ENCODE measurements around the gene KBTBD13.
"Not testable (repeated sequence)": the region's sequence is repeated elsewhere in the genome, so short reads cannot be mapped to it uniquely, and the experiment has no call there.

Gene KBTBD13

DNA sequence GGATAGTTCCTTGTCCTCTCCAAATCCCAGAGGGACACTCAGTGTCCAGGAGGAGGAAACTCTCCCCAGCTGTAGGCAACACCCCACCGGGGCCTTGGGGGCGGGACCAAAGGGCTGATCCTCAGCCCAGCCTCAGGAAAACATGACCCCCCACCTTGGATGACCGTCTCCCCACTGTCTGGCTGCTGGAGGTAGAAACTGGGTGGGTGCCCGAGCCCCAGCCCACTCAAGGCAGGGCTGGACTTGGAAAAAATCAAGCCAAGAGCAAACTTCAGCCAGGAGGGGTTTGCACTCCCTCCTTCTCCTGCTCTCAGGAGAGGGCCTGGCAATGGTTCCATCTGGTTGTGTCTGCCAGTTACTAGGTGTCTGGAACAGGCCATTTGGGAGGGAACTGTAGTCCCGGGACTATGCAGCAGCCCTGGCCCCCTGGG is 5.2 kb upstream of the KBTBD13 start:
- DNase-seq, result no peak

DNA sequence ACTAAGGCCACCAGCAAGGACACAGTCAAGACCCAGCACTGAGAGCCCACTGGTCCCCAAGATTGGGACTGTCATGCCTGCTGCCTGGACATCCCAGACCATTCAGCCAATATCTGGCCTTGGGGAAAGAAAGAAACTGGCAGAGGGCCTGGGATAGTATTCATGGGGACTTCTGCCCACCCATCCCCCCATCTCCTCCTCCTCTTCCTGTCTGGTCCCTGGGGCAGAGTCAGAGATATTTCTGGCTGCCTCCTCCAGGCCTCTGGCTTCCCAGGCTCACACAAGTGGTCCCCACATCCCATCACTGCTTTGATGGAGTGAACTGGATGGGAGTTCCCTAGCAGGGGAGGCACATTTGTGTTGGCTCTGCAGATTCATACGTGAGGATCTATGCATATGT is 4.5 kb upstream of the KBTBD13 start:
- no peak for DNase-seq

DNA sequence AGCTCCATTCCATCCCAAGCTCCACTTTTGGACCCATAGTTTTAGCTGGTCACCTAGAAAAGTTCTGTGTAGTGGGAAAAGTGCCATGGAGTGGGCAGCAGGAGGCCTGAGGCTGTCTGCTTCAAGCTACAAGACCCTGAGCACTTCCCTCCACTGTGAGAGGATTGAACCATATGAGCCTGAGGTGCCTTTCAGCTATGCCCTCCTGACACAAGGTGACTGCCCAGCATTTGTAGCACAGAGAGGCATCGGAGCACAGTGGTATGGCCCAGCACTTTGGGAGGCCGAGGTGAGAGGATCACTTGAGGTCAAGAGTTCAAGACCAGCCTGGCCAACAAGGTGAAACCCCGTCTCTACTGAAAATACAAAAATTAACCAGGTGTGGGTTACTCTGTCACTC is 3.9 kb upstream of the KBTBD13 start:
- no peak for DNase-seq

DNA sequence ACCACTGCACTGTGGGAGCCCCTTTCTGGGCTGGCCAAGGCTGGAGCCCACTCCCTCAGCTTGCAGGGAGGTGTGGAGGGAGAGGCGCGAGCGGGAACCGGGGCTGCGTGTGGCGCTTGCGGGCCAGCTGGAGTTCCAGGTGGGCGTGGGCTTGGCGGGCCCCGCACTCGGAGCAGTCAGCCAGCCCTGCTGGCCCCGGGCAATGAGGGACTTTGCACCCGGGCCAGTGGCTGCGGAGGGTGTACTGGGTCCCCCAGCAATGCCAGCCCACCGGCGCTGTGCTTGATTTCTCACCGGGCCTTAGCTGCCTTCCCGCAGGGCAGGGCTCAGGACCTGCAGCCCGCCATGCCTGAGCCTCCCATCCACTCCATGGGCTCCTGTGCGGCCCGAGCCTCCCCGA is 1.6 kb upstream of the KBTBD13 start:
- not testable (repeated sequence) for DNase-seq

DNA sequence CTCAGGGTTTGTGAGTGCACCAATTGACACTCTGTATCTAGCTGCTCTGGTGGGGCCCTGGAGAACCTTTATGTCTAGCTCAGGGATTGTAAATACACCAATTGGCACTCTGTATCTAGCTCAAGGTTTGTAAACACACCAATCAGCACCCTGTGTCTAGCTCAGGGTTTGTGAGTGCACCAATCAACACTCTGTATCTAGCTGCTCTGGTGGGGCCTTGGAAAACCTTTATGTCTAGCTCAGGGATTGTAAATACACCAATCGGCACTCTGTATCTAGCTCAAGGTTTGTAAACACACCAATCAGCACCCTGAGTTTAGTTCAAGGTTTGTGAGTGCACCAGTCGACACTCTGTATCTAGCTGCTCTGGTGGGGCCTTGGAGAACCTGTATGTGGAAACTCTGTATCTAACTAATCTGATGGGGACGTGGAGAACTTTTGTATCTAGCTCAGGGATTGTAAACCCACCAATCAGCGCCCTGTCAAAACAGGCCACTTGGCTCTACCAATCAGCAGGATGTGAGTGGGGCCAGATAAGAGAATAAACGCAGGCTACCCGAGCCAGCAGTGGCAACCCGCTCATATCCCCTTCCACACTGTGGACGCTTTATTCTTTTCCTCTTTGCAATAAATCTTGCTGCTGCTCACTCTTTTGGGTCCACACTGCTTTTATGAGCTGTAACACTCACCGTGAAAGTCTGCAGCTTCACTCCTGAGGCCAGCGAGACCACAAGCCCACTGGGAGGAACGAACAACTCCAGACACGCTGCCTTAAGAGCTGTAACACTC is 745 bp upstream of the KBTBD13 start:
- DNase-seq, result not testable (repeated sequence)

DNA sequence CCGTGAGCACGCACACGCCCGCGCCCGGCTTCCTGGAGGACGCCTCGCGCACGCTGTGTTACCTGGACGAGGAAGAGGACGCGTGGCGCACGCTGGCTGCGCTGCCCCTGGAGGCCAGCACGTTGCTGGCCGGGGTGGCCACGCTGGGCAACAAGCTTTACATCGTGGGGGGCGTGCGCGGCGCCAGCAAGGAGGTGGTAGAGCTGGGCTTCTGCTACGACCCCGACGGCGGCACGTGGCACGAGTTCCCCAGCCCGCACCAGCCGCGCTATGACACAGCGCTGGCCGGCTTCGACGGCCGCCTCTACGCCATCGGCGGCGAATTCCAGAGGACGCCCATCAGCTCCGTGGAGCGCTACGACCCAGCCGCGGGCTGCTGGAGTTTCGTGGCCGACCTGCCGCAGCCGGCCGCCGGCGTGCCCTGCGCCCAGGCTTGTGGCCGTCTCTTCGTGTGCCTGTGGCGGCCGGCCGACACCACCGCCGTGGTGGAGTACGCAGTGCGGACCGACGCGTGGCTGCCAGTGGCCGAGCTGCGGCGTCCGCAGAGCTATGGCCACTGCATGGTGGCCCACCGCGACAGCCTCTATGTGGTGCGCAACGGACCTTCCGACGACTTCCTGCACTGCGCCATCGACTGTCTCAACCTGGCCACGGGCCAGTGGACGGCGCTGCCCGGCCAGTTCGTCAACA is 890 bp downstream of the KBTBD13 start:
- no peak for DNase-seq

DNA sequence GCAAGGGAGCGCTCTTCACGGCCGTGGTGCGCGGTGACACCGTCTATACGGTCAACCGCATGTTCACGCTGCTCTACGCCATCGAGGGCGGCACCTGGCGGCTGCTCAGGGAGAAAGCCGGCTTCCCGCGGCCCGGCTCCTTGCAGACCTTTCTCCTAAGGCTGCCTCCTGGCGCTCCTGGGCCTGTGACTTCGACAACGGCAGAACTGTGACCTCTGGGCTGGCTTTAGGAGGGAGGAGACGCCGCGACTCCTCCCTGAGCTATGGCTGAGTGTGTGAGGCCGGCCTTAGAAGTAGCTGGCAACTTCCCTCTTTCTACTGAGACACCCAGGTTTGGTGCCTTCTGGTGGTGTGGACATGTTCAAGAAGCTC is 1.4 kb downstream of the KBTBD13 start:
- DNase-seq, result peak in 1 of 2 donors; percentile 18

DNA sequence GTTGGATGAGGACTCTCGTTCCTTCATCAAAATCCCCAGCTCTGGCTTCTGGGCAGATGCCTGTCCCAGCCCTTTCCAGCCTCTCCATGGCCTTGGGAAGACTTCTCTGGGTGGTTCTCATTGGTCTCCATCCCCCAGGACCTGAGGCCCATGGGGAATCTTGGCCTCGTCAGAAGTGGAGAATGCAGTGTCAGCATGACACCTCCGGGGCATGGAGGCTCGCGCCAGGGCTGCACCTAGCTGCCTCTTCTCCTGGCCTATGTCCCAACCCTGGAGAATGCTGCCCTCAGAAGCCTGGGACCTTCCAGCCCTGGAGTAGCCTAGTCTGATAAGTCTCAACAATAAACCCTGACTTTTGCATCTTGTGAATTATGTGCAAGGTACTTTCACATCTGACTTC is 3.0 kb downstream of the KBTBD13 start:
- DNase-seq, result no peak

DNA sequence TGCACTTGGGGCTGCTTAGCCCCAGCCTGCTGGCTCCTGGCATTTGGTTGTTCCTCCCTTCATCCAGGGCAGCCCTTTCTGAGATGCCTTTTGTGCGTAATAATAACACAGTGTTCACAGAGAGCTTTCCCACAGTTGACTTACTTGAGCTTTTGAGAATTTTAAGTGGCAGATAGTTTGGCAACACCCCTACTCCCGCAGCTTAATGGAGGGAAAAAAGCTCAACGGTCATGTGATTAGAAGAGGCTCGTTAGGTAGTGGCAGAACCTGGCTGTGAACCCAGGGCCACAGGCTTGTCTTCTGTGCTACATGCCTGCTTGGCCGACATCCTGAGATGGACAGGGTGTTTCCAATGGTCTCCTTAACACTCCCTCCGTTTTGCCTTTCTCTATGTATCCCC is 4.7 kb downstream of the KBTBD13 start:
- DNase-seq, result no peak

DNA sequence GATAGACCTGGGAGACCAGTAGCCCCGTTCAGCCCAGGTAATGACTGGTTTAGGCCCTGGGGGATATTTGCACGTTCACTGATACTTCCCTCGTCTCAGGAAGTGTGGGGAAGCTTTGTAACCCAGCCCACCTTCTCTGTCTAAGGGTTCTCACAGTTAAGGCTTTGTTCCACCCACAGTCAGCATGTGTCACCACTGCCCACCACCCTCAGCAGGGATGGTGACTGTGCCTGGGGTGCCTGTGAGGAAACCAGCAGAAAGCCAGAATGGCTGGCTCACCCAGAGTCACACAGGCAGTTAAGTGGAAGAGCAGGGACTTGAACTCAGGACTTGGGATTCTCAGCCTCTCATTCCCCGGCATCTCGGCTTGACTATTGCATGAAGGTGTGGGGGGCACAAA is 5.2 kb downstream of the KBTBD13 start:
- no peak for DNase-seq

DNA sequence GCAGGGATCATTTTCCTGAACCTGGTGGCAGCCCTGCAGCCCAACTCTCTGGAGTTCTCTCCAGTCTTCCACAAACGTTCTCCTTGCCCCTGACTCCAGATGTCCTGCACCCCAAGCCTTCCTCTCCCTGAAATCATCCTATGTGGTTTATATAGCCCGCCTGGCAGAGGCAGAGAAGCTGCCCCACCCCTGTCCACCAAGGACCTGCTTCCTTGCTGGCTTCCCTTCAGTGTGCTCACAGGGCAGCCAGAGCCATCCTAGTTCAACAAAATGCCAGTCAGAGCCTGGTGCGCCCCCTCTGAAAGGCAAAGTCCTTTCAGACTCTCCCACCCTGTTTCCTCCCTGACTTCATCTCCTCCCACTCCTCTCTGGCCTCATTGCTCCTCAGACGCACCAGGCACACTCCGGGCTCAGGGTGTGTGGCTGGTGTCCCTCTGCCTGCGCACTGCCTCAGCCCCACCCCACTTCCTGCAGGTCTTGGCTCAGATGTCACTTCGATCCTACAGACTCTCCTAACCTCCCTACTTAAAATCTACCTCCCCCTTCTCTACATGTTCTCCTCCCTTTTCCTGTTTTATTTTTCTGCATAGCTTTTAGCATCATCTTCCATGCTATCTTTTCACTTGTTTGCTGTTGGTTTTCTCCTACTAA is 5.9 kb downstream of the KBTBD13 start:
- DNase-seq, result peak in 1 of 2 donors; percentile 15

DNA sequence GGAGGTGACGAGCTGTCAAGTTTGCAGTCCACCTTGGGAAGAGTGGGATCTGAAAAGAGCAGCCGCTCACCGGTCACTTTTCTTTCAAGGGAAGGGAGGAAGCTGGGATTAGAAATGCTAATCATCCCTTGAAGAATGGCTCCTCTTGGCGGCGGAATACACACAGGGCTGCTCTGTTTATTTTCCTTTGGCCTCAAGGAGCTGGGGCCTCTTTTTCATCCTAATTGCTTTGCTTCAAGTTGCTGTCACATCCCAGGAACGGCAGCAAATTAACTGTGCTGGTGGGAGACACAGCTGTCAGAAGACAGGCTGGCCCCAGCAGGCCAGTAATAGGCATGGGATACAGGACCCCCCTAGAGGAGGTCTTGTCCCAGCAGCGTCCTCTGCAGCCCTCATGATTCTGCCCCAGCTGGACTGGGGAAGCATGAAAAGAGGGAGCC is 6.7 kb downstream of the KBTBD13 start:
- DNase-seq, result no peak

DNA sequence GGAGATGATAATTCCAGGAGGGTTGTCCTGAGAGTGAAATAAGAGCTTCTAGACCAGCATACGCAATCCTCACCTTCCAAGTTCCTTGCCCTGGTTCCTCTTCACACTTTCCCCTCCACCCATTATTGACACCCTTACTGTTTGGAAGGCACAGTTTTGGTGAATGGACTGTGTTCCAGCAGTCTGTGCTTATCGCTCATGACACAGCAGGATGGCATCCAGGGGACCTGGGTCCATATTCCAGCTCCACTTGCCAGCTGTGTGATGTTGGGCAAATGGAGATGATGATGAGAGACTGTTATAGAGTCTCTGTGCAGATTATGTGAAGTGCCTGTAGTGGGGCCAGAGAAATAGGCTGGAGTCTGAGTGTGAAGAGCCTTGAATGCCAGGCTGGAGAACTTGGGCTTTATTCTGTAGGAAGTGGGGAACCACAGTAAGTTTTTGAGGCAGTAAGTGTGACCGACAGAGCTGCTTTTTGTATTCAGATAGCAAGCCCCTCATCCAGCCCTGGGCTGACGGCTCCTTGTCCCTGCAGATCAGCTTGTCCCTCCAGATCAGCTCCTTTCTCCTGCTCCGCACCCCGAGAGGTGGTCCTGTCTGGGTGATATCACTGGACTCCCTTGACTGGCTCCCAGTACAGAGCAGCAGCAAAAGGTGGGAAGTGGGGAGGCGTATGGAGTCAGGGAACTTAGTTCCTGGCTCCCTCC is 8.1 kb downstream of the KBTBD13 start:
- no peak for DNase-seq

DNA sequence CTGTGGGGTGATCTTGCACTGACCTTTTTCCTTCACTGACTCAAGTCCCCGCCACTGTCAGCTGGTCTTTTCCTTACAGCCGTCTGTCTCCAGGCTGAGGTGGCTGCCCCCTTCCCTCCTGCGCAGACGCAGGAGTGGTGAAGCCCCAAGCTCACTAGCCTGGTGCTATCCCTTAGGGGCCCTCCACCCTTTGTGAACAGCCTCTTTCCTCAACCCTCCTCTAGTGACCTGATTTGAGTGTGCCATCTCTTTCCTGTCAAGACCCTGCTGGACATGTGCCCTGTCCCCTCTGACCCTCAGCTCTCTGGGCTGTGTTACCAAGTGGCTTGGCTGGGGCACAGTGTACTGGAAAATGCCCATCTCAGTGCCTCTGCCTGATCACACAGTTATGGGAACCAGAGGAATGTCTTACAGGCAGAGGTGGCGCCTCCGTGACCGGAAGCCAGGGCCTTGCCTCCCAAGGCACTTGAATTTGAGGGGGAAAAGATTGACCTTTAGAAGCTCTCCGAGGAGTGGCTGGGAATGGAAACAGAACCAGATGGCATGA is 8.7 kb downstream of the KBTBD13 start:
- DNase-seq, result no peak

DNA sequence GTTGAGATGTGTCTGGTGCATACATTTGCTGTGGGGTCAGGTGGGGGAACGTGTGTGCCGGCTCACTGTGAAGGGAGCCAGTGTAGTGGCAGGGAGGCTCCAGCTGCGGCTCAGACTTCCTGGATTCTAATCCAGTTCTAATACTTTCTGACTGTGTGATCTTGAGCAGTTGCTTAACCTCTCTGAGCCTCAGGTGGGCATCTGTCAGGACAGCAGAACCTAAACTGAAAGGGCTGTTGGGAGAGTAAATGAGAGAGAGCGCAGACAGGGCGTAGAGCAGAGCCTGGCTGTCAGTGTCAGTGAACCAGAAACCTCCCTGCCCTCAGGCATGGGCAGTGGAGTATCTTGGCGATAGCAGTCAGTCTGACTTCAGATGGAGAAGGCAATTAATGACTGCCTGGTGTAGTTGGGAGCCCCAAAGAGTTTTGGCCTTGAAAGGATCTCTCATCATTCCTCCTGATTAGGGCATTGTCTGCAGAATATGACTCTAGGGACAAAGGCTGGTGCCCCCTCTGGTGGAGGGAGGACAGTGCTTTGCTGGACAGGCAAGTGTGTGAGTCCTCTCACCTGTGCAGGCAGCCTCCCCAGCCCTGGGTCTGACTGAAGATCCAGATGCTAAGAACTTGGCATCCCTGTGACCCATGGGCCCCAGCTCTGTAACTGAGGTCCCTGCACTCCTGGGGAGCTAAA is 9.6 kb downstream of the KBTBD13 start:
- DNase-seq, result no peak

DNA sequence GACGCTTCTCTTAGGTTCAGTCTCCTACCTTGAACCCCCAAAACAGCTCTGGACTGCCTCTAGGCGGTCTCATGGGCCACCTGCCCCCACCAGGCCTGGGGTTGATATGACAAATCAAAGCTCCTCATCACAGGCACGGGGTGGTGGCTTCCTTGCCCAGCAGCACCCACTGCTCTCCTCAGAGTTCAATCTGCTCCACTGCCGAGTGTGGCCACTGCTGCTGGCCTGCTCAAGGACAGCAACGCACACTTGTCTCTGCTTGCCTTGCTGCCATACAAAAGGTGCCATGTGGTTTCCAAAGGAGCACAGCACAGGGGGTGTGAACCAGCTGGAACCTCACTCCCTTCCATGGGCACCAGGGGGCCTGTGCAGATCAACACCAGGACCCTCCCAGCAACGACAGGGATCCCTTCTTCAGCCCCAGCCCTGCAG is 10.2 kb downstream of the KBTBD13 start:
- no peak for DNase-seq

DNA sequence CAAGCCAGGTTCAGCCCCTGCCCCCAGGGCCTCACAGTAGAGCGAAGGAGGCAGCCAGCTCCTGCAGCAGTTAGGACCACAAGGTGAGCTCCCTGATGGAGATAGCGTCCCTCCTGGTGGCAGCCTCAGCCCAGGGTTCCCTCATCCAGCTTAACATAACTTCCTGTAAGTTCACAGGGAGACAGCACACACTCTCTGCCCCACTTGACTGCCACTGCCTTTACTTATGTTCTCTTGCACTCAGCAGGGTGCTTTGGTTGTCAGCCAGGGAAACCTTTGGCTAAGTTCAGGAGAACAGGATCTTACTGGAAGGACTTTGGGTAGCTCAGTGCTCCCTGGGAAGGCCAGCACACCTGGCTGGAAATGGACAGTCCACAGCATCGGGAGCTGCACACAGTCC is 10.9 kb downstream of the KBTBD13 start:
- no peak for DNase-seq

DNA sequence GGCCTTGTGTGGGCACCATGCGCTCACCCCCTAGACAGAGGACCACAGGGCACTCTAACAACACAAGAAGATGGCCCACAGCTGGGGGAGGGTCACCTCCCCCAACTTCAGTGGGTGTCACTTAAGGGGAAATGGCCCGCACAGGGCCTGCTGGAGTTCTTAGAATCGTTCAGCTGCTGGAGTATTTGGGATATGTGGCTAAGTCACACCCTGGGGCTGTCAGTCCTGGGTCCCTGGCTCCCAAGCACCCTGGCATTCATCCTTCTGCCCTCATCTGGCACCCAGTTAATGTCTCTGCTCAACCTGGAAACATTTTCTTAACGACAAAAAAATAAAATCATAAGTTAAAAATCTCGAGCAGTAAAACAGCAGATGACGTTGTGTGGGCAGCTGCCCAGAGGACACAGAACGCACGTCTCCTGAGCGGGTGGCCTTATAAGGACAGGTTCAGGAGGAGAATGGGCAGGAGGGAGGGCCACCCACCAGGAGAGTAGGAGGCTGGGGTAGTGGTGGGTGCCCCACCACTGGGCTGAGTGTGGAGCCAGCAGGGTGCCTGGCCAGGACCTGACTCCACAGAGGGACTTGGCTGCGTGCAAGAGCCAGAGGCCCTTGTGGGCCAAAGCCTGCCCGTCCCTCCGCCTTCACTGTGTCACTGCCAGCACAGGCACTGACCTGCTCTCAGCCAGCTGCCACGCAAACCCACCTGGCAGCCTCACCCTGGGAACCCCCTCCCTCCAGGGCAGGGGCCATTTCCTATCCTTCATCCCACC is 11.5 kb downstream of the KBTBD13 start:
- DNase-seq, result no peak

DNA sequence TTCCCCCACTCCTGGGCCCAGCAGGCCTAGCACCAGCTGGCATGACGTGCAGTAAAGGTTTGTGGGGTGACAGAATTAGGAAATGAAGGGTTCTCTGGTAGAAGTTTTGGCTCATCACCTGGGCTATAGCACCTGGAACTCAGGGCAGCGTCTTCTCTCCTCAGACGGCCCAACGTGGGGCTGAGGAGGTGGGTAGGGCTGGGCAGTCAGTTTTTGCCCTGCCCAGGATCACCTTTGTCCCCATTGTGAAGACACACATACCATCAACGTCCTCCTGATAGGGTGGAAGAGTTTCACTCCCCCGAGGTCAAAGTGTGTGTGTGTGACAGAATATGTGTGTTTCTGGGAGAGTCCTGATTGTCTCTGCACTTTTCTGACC is 12.1 kb downstream of the KBTBD13 start:
- DNase-seq, result no peak

DNA sequence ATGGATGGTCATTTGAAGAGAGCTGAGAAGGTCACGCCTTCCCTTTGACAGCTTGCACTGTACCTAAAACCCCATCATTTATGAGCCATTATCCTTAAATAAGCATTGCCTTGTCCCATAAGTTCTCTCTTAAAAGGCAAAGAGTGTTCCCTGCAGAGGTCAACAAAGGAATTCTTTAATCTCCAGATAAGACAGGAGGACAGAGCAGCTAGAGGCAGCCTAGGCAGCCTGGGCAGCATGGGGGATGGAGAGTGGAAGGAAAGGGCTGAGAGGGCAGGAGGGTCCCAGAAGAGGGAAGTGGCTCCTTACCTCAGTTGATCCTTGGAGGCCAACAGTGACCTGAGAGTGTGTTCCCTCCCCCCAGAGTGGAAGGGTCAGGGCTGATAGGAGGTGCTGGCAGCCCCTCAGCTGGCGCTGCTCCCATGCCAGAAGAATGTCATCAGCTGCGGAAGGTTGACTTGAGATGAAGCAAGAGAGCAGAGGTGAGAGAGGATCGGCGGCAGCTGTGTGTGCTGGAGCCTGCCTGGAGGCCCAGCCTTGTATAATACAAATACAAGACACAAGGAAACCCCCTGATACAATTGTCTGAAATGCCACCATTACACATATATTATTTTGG is 12.8 kb downstream of the KBTBD13 start:
- DNase-seq, result no peak

Data from bone marrow (tissue), 2 donors.